Measurements from ENCODE around the gene RAB28. TPM values are rescaled to one million over a fixed set of nuclear protein-coding genes. Genes with fewer than 3 reads are reported as not detected.

Gene RAB28
- total and polyA plus RNA-seq, 9 of the 15 experiments (the other 6 are each of a cell fraction or from before 2014, with no cell fraction given): 6.7 to 40.4 (median 23.0) TPM

GRCh38 chr4:13530823-13531624 lies 46.9 kb upstream of the RAB28 start:
- peak; percentile 89 for ATAC-seq
- Histone ChIP-seq H3K4me3 (peak overlapping the region; percentile 11; the same call in 1 of the 2 replicates), H3K9me3 (replicated peaks; ENCODE audit: control insufficient read depth, insufficient read depth, low read depth, low read length) (no peaks in the 10 kb centered on the region), H3K79me2 (ENCODE audit: control insufficient read depth, insufficient read depth, low read length) (no peaks in the 10 kb centered on the region), H3K27me3 (ENCODE audit: control insufficient read depth in 2 of 2, insufficient read depth in 2 of 2, low read length in 2 of 2) (peaks cover 13 to 46% of the 10 kb centered on the region in 2 experiments), H4K20me1 (replicated peaks; ENCODE audit: control insufficient read depth, insufficient read depth, low read length) (no peaks in the 10 kb centered on the region; the same call in 1 of the 2 replicates), H3K9me1 (ENCODE audit: control insufficient read depth, insufficient read depth, low read length) (no peaks in the 10 kb centered on the region), H3K36me3 (ENCODE audit: control insufficient read depth, insufficient read depth, low read length) (no peaks in the 10 kb centered on the region), H2AFZ (ENCODE audit: low read depth, low read length) (peak overlapping the region; percentile 91), H3K4me2 (ENCODE audit: insufficient read depth, low read length) (peak overlapping the region; percentile 69), H3K9ac (ENCODE audit: insufficient read depth in 1 of 2, low read depth in 2 of 2, low read length in 2 of 2) (peak overlapping the region; percentile 0 to 52; a peak in 2 of 4 replicates), H3K4me1 (replicated peaks in 1 of 2; ENCODE audit: control insufficient read depth in 2 of 2, insufficient read depth in 2 of 2, low read length in 2 of 2) (peaks cover 12 to 21% of the 10 kb centered on the region in 2 experiments; a peak in 4 of 5 replicates), H3K27ac (ENCODE audit: extremely low read depth, low read depth, low read length) (peak overlapping the region; percentile 53; the same call in 2 of the 3 replicates)
- peak; percentile 59 for FAIRE-seq
- WGBS (ENCODE audit: insufficient coverage, low coverage, missing lambda C conversion rate): 34% methylated on average over 34 of the region's 35 CpGs
- in situ Hi-C loops (cut with MboI): no loop called here
- intact Hi-C loops (cut with micrococcal nuclease): no loop called here
- ChIA-PET CTCF (ENCODE audit: low intra/inter-chr PET ratio) (no interaction called here), POLR2A (no interaction called here)
- DNase-seq (ENCODE audit: extremely low read depth in 1 of 4, low spot score in 3 of 4): peak; percentile 56 to 79 (median 61)
- TSS peak; percentile 86 for BruUV-seq (replicated peaks)
- TF ChIP-seq RFX5 (IDR thresholded peaks at IDR 0.05; ENCODE audit: low read depth, low read length): no peak
- TF ChIP-seq GATAD2A (IDR thresholded peaks at IDR 0.05): no peak
- no peak for TF ChIP-seq NFATC3 (IDR thresholded peaks at IDR 0.05)
- 0 out of 2 replicates have a peak, but pooled peaks have one; percentile 35 for TF ChIP-seq POLR2G (IDR thresholded peaks at IDR 0.05; ENCODE audit: low read depth, low read length)
- no peak for TF ChIP-seq ZHX1 (conservative IDR thresholded peaks at IDR 0.05; ENCODE audit: low read length)
- TF ChIP-seq ZBTB33 (CRISPR knock-in tag; IDR thresholded peaks at IDR 0.05): peak; percentile 65
- TF ChIP-seq RBFOX2 (IDR thresholded peaks at IDR 0.05; ENCODE audit: low read depth, low read length): peak; percentile 50
- no peak for TF ChIP-seq TRIM24 (IDR thresholded peaks at IDR 0.05)
- TF ChIP-seq GABPB1 (CRISPR knock-in tag; IDR thresholded peaks at IDR 0.05): no peak
- TF ChIP-seq HMG20A (CRISPR knock-in tag; conservative IDR thresholded peaks at IDR 0.05): no peak
- no peak for TF ChIP-seq MBD1 (CRISPR knock-in tag; IDR thresholded peaks at IDR 0.05)
- no peak for TF ChIP-seq ZKSCAN1 (IDR thresholded peaks at IDR 0.05; ENCODE audit: low read depth, low read length)
- TF ChIP-seq KLF1 (tag; IDR thresholded peaks at IDR 0.05): no peak
- no peak for TF ChIP-seq HCFC1 (IDR thresholded peaks at IDR 0.05; ENCODE audit: low read depth, low read length)
- no peak for TF ChIP-seq HNRNPUL1 (IDR thresholded peaks at IDR 0.05; ENCODE audit: low read length)
